Fibroblast of skin of left quadriceps (primary cell): ENCODE results near the gene MS4A6E.
"Not testable (repeated sequence)": the region's sequence is repeated elsewhere in the genome, so short reads cannot be mapped to it uniquely, and the experiment has no call there.

Experiments used
- DNase-seq, 2 experiments: peaks; one replicate each; pipeline ENCODE4 v3.0.0-alpha.2; 2013; ENCODE audit warnings: low read depth in 2 of 2

MS4A6E gene

GRCh38 chr11:60336767-60337391 is 9.8 kb downstream of the MS4A6E start:
- DNase-seq: no peak

DNA sequence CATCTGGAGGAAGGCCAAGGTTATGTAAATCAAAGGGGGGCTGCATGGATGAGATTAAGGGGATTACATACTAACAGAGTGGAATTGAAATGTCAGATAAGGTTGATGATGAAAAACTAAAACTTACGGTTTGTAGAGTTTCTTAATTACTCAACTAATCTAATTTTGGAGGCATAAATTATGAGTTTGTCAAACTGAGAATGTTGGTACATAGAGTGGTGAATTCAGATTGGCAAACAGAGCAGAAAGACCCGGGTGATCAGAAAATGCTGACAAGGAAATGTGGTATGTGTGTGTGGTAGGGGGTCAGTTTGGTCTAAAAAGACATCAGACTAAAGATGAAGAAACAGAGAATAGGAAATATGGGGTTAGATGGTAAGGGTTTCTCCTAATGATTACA is 11.0 kb downstream of the MS4A6E start:
- no peak for DNase-seq

GRCh38 chr11:60339356-60339755 is 12.3 kb downstream of the MS4A6E start:
- no peak for DNase-seq

DNA sequence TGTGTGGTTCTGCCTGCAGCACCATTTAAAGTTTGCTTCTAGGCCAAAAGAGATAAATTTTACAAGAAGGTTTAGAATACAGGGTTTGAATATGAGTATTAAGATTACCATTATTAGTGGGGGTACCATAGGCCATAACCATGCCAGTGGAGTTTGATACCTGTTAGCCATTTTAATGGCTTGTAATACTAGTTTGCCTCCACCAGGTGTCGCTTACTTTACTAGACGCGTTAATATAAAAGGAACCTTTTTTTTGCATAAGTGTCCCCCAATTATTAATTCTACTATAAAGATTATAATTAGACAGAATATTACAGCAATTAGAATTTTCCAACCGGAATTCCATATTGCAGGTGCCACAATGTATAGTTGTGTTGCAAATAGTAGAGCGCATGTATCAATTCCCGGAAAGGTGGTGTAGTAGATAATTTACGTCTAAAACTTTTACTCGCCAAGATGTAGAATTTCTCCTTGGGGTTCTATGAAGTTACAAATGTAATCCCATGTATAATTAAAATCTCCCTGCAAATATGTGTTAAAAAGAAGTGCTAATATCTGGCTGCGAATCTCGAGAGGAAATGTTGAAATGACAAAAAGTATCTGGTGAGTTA is 16.1 kb downstream of the MS4A6E start:
- no peak for DNase-seq

GRCh38 chr11:60344146-60344545 is 17.1 kb downstream of the MS4A6E start:
- DNase-seq: no peak

- no peak for DNase-seq
These were observed 18.4 kb downstream of the MS4A6E start for GRCh38 chr11:60345489-60345888.

- DNase-seq: no peak
These were observed 20.2 kb downstream of the MS4A6E start for GRCh38 chr11:60347084-60347797.

DNA sequence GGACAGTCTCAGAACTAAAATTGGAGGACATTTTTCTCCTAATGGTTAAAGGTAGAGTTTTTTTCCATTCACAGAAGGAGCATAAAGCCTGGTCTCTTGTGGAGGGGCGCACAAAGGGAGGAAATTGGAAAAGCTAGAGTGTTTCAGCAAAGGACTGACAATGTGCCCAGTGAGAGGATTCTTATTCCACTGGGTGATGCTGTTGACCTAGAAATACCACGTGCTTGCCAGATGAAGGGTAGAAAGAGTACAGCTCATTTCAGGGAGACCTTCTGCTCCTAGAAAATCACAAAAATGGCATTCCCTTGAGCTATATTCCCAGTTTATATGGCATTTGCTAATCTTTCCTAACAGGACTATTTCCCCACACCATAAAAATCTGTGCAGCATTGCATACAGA is 21.1 kb downstream of the MS4A6E start:
- no peak for DNase-seq

DNA sequence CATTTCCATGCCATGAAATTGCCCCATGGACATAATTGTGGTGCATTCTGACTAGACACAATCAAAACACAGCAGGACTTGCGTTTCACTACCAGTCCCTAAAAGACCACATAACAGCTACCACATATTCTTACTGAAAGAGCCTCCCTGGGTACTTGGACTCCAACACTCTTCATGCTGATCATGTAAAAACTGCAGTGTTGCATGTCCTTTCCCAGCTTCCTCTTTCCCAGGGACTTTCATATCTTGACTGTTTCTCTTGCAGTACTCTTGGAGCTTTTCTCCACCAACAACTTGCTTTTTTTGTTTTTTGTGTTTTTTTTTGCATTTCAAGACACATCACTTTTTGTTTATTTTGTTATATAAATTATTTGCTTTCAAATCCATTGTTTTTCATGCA is 22.9 kb downstream of the MS4A6E start:
- DNase-seq: no peak

- no peak for DNase-seq
These were observed 30.7 kb downstream of the MS4A6E start for GRCh38 chr11:60357771-60358170.

DNA sequence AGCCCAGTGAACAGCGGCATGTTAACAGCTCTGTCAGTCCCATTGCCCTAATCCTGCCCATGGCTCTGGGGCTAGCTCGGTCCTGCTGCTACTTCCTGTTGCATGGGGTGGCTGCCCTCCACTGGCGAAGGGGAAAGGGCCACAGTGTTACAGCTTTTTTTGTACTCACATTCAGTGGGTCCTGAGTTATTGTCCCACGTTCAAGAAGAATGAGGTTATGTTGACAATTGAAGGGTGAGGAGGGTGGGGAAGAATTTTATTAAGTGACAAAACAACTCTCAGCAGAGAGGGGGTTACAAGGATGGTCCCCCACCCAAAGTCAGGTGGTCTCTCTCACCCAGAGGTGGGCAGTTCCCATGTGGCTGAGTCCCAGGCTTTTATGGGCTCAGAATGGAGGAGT is 33.6 kb downstream of the MS4A6E start:
- DNase-seq: no peak

DNA sequence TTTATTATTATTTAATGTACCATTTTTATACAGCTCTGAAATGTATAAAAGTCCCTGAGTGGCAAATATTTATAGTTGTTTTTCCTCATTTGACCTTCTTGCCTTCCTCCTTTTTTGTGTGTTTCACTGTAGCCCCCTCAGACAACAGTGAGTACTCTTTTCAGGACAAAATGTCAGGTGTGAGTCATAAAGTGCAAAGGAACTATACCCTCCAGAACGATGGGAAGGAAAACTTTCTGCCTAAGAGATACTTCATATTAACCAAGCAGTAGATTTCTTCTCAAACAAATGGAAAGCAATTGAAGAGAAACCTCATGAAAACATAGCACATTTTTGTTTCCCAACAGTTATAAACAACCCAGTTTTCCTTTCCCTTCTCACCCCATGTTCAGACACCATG is 35.2 kb downstream of the MS4A6E start:
- DNase-seq: no peak

DNA sequence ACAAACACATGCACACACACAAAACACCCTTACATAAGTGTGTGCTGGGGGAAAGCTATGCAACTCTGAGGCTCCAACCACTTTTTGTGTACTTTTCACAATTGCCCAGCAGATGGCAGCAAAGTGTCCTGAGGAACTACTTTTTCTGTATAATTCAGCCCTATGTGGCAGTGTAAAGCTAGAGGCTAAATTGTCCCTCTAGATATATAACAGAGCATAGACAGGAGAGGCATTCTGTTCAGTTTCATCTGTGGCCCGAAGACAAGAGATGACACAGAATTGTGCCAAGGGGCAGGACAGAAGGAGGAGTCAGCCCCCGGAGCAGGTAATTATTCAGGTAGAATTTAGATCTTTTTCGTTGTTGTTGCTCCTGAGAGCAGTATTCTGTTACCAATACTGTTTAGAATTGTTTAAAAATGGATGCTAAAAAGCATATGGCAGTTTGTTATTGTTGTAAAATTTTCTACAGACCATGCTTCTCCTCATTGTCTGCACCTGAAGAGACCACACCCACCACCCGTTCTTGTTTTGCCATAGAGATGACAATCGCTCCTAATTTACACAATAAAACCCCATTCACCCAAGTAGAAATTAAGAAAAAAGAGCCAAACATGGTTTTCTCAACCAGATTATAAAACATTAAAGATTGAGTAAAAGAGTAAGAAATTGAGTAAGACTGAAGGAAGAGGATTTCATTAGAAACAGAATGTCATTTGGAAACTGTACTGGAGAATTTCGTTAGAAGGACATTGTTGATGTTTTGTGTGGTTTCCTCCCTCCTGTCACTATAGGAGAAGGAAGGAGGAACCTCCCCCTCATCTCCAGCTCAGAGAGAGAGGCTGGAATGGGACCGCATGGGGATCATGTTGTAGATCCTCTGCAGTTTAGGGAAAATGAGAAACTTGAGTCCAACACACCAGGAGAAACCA is 36.8 kb downstream of the MS4A6E start:
- peak in 1 of 2 experiments; percentile 1 for DNase-seq

DNA sequence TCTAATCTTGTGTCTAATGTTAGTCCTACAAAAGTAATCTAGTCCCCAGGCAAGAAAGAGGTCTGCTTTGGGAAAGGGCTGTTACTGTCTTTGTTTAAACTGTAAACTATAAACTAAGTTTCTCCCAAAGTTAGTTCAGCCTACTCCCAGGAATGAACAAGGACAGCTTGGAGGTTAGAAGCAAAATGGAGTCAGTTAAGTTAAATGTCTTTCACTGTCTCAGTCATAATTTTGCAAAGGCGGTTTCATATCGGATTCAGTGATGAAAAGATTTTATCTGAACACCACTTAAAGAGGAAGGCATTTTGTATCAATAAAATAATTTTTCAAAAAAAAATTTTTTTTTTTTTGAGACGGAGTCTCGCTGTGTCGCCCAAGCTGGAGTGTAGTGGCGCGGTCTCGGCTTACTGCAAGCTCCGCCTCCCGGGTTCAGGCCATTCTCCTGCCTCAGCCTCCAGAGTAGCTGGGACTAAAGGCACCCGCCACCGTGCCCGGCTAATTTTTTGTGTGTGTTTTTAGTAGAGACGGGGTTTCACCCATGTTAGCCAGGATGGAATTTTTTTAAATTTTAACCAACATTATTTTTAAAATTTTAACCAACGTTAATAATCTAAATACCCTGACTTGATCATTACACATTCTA is 39.3 kb downstream of the MS4A6E start:
- not testable (repeated sequence) for DNase-seq

- DNase-seq: no peak
These were observed 40.0 kb downstream of the MS4A6E start for GRCh38 chr11:60367009-60367408.

- no peak for DNase-seq
These were observed 40.8 kb downstream of the MS4A6E start for GRCh38 chr11:60367896-60368295.

DNA sequence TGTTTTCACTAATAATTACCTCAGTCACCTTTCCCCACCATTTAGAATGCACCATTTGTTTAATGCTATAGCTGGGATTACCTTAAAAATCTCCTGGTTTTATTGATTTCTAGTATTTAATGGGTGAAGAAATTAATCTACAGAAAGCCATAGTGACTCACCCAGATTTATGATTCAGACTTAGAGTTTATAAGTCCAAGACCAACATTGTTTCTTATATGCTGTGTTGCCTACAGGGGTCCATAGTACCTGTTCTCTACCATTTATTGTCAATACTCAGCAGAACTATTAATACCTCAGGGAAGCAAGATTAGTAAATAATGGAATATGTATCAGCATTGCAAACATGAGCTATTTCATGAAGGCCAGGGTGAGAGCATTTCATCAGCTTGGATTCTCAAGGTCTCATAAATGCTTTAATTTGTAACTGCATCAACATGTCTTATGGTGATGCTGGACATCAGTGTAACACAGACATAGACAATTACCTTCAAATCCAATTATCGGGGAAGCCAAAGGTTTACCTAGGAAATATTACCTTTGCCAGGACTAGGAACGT is 43.3 kb downstream of the MS4A6E start:
- no peak for DNase-seq

- no peak for DNase-seq
These were observed 43.8 kb downstream of the MS4A6E start for GRCh38 chr11:60370811-60371298.

GRCh38 chr11:60371386-60371785 is 44.3 kb downstream of the MS4A6E start:
- no peak for DNase-seq

GRCh38 chr11:60371854-60372253 is 44.8 kb downstream of the MS4A6E start:
- DNase-seq: no peak

DNA sequence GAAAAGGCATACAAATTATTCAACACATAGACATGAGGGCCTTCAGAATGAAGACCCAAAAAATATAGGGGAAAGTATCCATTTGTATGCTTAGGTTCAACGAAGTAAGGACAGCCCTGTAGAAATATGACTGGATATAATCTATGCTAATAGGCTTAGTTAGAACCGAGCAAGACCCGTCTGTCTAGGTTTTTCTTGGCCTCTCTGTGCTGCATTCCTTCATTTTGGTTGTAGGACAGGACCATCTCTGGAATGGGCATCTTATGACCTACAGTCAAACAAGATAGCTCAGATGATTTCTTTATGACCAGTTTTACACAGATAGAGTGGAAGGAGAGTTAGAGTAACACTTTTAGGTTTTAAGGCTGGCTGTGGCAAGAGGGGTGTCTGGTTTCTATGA is 45.7 kb downstream of the MS4A6E start:
- DNase-seq: no peak
